Measurements from ENCODE around the gene LRMDA.

Gene LRMDA

DNA sequence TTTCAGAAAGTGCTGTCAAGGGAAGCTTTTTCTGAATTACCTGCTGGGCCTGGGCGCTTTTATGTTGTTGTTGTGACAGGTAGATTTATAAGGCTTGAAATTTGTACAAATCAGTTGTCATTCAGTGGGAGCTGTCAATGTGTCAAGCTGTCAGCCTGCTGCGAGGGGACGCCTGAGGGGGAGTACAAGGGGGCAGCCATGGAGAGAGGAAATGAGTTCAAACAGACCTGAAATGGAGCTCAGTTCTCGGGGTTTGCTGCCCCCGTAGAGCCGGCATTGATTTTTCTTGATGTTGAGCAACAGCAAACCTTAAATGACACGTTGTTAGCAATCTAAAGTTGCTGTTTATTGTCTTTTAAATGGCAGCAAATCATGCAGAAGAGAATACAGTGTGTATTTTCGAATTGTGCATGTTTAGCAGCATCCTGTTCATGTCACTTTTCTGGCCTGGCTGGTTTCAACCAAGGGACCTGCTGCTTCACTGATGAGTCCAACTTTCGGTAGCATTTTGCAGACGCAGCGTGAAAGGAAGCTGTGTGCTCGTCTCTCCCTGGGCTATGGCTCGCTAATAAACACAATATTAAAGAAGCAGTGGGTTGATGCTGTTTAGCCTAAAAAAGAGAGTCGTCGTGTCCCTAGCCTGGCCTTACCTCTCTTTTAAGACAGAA, 166.5 kb downstream of the LRMDA start:
- no peak for DNase-seq
- H4K20me1 ChIP-seq (ENCODE audit: insufficient read depth, low read length): no peaks in the 10 kb centered on the region
- no peak for TF ChIP-seq EZH2 (IDR thresholded peaks at IDR 0.05; ENCODE audit: borderline replicate concordance, low read depth, low read length, severe bottlenecking)
- TF ChIP-seq, protein P1, sequence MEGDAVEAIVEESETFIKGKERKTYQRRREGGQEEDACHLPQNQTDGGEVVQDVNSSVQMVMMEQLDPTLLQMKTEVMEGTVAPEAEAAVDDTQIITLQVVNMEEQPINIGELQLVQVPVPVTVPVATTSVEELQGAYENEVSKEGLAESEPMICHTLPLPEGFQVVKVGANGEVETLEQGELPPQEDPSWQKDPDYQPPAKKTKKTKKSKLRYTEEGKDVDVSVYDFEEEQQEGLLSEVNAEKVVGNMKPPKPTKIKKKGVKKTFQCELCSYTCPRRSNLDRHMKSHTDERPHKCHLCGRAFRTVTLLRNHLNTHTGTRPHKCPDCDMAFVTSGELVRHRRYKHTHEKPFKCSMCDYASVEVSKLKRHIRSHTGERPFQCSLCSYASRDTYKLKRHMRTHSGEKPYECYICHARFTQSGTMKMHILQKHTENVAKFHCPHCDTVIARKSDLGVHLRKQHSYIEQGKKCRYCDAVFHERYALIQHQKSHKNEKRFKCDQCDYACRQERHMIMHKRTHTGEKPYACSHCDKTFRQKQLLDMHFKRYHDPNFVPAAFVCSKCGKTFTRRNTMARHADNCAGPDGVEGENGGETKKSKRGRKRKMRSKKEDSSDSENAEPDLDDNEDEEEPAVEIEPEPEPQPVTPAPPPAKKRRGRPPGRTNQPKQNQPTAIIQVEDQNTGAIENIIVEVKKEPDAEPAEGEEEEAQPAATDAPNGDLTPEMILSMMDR (IDR thresholded peaks at IDR 0.05; ENCODE audit: borderline replicate concordance, extremely low read depth, low read length, poor library complexity, severe bottlenecking): no peak
- no peaks in the 10 kb centered on the region for H3K79me2 ChIP-seq (ENCODE audit: insufficient read depth, low read length)
- no peak overlapping the region for H3K9ac ChIP-seq (ENCODE audit: low read depth, low read length)
- no peak overlapping the region for H3K4me3 ChIP-seq (ENCODE audit: low read depth in 1 of 2, low read length in 2 of 2)
- H3K4me2 ChIP-seq (ENCODE audit: insufficient read depth, low read length): no peak overlapping the region
- no peak for ATAC-seq (ENCODE audit: insufficient read depth, low read depth)
- no peaks in the 10 kb centered on the region for H3K36me3 ChIP-seq (ENCODE audit: insufficient read depth, low read length)
- no peak overlapping the region for H3K27ac ChIP-seq (ENCODE audit: low read length)
- no peak overlapping the region for H2AFZ ChIP-seq (ENCODE audit: low read depth, low read length)
- H3K4me1 ChIP-seq (ENCODE audit: insufficient read depth, low read length): no peaks in the 10 kb centered on the region
- H3K27me3 ChIP-seq (ENCODE audit: insufficient read depth, low read length, poor library complexity): no peaks in the 10 kb centered on the region
- no peaks in the 10 kb centered on the region for H3K9me3 ChIP-seq (ENCODE audit: insufficient read depth, low read length, severe bottlenecking)

DNA sequence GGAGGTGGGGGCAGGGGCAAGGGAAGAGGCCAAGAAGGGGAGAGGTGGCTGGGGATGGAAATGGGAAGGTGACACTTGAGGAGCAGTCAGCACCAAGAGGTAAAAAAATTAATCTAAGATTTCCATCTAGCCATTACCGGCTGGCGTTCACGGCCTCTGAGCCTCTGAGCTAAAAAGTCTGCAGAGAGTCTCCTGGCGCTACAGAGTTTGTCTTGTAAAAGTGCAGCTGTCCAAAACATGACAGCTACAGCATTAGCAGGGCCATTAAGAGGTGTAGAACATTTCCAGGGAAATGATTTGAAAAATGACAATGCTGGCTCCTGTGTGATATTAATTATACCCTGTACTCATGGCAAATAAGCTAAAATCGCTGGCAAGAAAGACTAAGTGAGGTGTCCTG, 167.6 kb downstream of the LRMDA start:
- ATAC-seq (ENCODE audit: insufficient read depth, low read depth) (no peak), DNase-seq (no peak)
- Histone ChIP-seq H3K36me3 (ENCODE audit: insufficient read depth, low read length) (no peaks in the 10 kb centered on the region), H3K9me3 (ENCODE audit: insufficient read depth, low read length, severe bottlenecking) (no peaks in the 10 kb centered on the region), H3K27ac (ENCODE audit: low read length) (no peak overlapping the region), H3K27me3 (ENCODE audit: insufficient read depth, low read length, poor library complexity) (no peaks in the 10 kb centered on the region), H3K79me2 (ENCODE audit: insufficient read depth, low read length) (no peaks in the 10 kb centered on the region), H3K4me1 (ENCODE audit: insufficient read depth, low read length) (no peaks in the 10 kb centered on the region), H3K9ac (ENCODE audit: low read depth, low read length) (no peak overlapping the region), H4K20me1 (ENCODE audit: insufficient read depth, low read length) (no peaks in the 10 kb centered on the region), H3K4me3 (ENCODE audit: low read depth in 1 of 2, low read length in 2 of 2) (no peak overlapping the region), H2AFZ (ENCODE audit: low read depth, low read length) (no peak overlapping the region), H3K4me2 (ENCODE audit: insufficient read depth, low read length) (no peak overlapping the region)
- TF ChIP-seq EZH2 (IDR thresholded peaks at IDR 0.05; ENCODE audit: borderline replicate concordance, low read depth, low read length, severe bottlenecking): no peak
- TF ChIP-seq, protein P1 (IDR thresholded peaks at IDR 0.05; ENCODE audit: borderline replicate concordance, extremely low read depth, low read length, poor library complexity, severe bottlenecking): no peak

DNA sequence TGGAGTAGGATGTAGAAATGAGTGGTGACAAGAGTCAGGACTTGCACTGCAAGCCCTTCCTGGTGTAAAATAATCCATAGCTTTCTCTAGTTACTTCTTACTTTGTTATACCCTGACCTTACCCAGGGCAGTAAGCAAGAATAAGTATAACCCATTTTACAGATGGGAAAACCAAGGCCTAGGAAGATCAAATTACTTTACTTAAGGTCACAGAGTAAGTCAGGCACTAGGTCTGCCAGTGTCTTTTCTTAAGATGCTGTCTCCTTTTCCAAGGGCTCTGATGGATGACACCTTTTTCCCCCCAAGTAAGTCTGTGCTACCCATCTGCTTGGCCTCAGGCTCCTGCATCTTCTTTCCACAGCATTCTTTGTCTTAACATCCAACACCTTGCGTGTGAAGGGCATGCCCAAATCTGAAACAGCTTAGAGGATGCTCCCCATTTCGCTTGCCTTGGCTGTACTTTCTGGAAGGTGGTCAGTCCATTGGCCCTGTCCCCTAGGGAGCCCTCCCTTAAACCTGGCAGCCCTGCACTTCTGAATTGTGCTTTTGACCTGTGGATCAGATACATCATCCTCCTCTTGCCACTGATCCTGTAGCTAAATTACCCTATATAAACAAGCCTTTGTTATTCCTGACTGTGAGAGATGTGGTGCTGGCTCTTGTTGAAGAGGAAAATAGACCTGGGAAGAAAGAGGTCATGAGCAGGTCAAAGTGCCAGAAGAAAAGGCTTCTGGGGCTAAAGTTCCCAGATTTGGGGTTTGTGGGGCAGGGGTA, 168.6 kb downstream of the LRMDA start:
- Histone ChIP-seq H3K4me1 (ENCODE audit: insufficient read depth, low read length) (no peaks in the 10 kb centered on the region), H3K79me2 (ENCODE audit: insufficient read depth, low read length) (no peaks in the 10 kb centered on the region), H3K27ac (ENCODE audit: low read length) (no peak overlapping the region), H4K20me1 (ENCODE audit: insufficient read depth, low read length) (no peaks in the 10 kb centered on the region), H3K4me2 (ENCODE audit: insufficient read depth, low read length) (no peak overlapping the region), H3K36me3 (ENCODE audit: insufficient read depth, low read length) (no peaks in the 10 kb centered on the region), H3K9ac (ENCODE audit: low read depth, low read length) (no peak overlapping the region), H2AFZ (ENCODE audit: low read depth, low read length) (no peak overlapping the region), H3K4me3 (ENCODE audit: low read depth in 1 of 2, low read length in 2 of 2) (no peak overlapping the region), H3K9me3 (ENCODE audit: insufficient read depth, low read length, severe bottlenecking) (no peaks in the 10 kb centered on the region), H3K27me3 (ENCODE audit: insufficient read depth, low read length, poor library complexity) (no peaks in the 10 kb centered on the region)
- no peak for TF ChIP-seq EZH2 (IDR thresholded peaks at IDR 0.05; ENCODE audit: borderline replicate concordance, low read depth, low read length, severe bottlenecking)
- TF ChIP-seq, protein P1 (IDR thresholded peaks at IDR 0.05; ENCODE audit: borderline replicate concordance, extremely low read depth, low read length, poor library complexity, severe bottlenecking): no peak
- DNase-seq (no peak), ATAC-seq (ENCODE audit: insufficient read depth, low read depth) (no peak)

Measured in DND-41 (cell line).